ENCODE results near the gene GJA1. TPM values are rescaled to one million over a fixed set of nuclear protein-coding genes. Genes with fewer than 3 reads are reported as not detected.

Gene GJA1
- polyA plus RNA-seq, 3 donors, result not detected

- intact Hi-C loops (cut with micrococcal nuclease), result no loop called here
Measured at GRCh38 chr6:121434037-121434770, 1.2 kb upstream of the GJA1 start.

More at GRCh38 chr6:121434037-121434770, 1.2 kb upstream of the GJA1 start:
- no peak overlapping the region for H3K4me3 Mint-ChIP-seq
- no peaks in the 10 kb centered on the region for H3K36me3 ChIP-seq (replicated peaks in 1 of 2; ENCODE audit: control insufficient read depth in 1 of 2, insufficient read depth in 2 of 2, low read length in 2 of 2)
- no peak overlapping the region for H3K27ac Mint-ChIP-seq
- no peak for TF ChIP-seq CTCF (IDR thresholded peaks at IDR 0.05)
- H3K4me1 ChIP-seq (ENCODE audit: control insufficient read depth in 1 of 2, insufficient read depth in 2 of 2, low read length in 2 of 2), result peaks cover 10 to 12% of the 10 kb centered on the region in 2 donors
- H3K27me3 ChIP-seq (ENCODE audit: control insufficient read depth in 2 of 2, insufficient read depth in 2 of 2, low read length in 2 of 2), result peaks cover 41 to 47% of the 10 kb centered on the region in 2 donors
- H4K20me1 ChIP-seq (ENCODE audit: insufficient read depth, low read length), result no peaks in the 10 kb centered on the region
- no peak overlapping the region for H3K9ac ChIP-seq (ENCODE audit: insufficient read depth, low read length, poor library complexity, severe bottlenecking)
- H3K27ac ChIP-seq (ENCODE audit: low read depth in 1 of 2, low read length in 2 of 2), result no peak overlapping the region
- H3K9me3 ChIP-seq (replicated peaks in 1 of 2; ENCODE audit: control insufficient read depth in 1 of 2, insufficient read depth in 1 of 2, low read length in 2 of 2), result peaks cover 0 to 8% of the 10 kb centered on the region in 2 donors
- no peak overlapping the region for H2AFZ ChIP-seq (ENCODE audit: insufficient read depth, low read depth, low read length, poor library complexity, severe bottlenecking)
- peaks cover 34 to 42% (median 35%) of the 10 kb centered on the region in 3 donors for H3K27me3 Mint-ChIP-seq (ENCODE audit: low read depth in 3 of 3)
- H3K79me2 ChIP-seq (ENCODE audit: insufficient read depth, low read length), result no peaks in the 10 kb centered on the region
- no peak for DNase-seq
- no peak overlapping the region for H3K4me3 ChIP-seq (replicated peaks in 1 of 3; ENCODE audit: low read depth in 2 of 3, low read length in 3 of 3)
- H3K9me3 Mint-ChIP-seq, result peaks cover 0 to 7% (median 3%) of the 10 kb centered on the region in 7 donors
- H3K36me3 Mint-ChIP-seq, result peaks cover 0 to 3% of the 10 kb centered on the region in 2 donors
- 96% methylated on average over 8 of the region's 13 CpGs for WGBS (ENCODE audit: insufficient coverage)
- peaks cover 19% of the 10 kb centered on the region for H3K4me1 Mint-ChIP-seq
- no peak overlapping the region for H3K4me2 ChIP-seq (replicated peaks; ENCODE audit: extremely low read depth, low read length, poor library complexity, severe bottlenecking)
